ENCODE data around the gene CACNG6.

The CACNG6 gene

GRCh38 chr19:53989600-53990533, 1.6 kb upstream of the CACNG6 start:
- H3K4me3 ChIP-seq (ENCODE audit: low read length): no peak overlapping the region
- H3K36me3 ChIP-seq (ENCODE audit: control insufficient read depth, insufficient read depth, low read length): no peaks in the 10 kb centered on the region
- H3K27me3 ChIP-seq (ENCODE audit: control insufficient read depth, insufficient read depth, low read length): peaks cover 40% of the 10 kb centered on the region
- peaks cover 3% of the 10 kb centered on the region for H3K4me1 ChIP-seq (ENCODE audit: control insufficient read depth, insufficient read depth, low read length)
- no peaks in the 10 kb centered on the region for H3K9me3 ChIP-seq (ENCODE audit: control insufficient read depth, low read length)
- no peak overlapping the region for H3K9ac ChIP-seq (ENCODE audit: low read length)

DNA sequence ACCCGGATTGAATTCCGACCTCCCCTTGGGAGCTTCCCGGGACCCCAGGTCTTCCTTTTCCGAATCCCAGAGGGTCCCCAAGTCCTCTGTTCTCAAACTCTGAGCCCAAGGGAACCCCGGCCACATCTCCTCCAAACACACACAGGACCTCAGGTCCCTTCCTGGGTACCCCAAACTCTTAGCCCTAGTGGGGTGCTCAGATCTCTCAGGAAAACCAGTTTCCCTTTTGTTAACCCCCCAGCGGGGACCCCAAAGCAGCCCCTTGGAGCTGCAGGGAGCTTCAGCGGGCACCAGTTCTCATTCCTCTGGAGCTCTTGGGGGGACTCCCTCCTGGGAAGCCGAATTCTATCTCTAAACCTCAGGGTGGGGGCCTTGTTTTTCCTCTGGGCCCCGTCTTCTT, 774 bp downstream of the CACNG6 start:
- no peak overlapping the region for H3K9ac ChIP-seq (ENCODE audit: low read length)
- no peaks in the 10 kb centered on the region for H3K36me3 ChIP-seq (ENCODE audit: control insufficient read depth, insufficient read depth, low read length)
- H3K4me1 ChIP-seq (ENCODE audit: control insufficient read depth, insufficient read depth, low read length): peaks cover 3% of the 10 kb centered on the region
- peaks cover 40% of the 10 kb centered on the region for H3K27me3 ChIP-seq (ENCODE audit: control insufficient read depth, insufficient read depth, low read length)
- H3K9me3 ChIP-seq (ENCODE audit: control insufficient read depth, low read length): no peaks in the 10 kb centered on the region
- H3K4me3 ChIP-seq (ENCODE audit: low read length): no peak overlapping the region

- Histone ChIP-seq H3K4me1 (ENCODE audit: control insufficient read depth, insufficient read depth, low read length) (peaks cover 3% of the 10 kb centered on the region), H3K9me3 (ENCODE audit: control insufficient read depth, low read length) (no peaks in the 10 kb centered on the region), H3K4me3 (ENCODE audit: low read length) (no peak overlapping the region), H3K36me3 (ENCODE audit: control insufficient read depth, insufficient read depth, low read length) (no peaks in the 10 kb centered on the region), H3K27me3 (ENCODE audit: control insufficient read depth, insufficient read depth, low read length) (peaks cover 41% of the 10 kb centered on the region), H3K9ac (ENCODE audit: low read length) (no peak overlapping the region)
Measured at GRCh38 chr19:53992815-53993214, 1.4 kb downstream of the CACNG6 start.

DNA sequence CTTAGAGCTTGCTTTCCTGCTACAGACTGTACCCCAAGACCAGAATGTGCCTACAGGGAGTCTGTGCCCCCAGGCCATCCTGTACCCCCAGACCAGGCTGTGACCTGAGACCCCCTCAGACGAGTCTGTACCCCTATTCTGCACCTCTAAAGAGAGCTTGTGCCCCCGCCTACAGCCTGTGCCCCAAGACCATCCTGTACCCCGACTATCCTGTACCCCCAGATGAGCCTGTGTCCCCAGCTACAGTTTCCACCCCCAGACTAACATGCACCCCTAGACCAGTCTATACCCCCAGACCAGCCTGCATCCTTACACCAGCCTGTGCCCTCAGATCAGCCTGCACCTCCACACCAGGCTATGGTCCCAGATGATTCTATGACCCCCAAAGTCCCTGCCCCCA, 2.0 kb downstream of the CACNG6 start:
- Histone ChIP-seq H3K4me1 (ENCODE audit: control insufficient read depth, insufficient read depth, low read length) (peaks cover 3% of the 10 kb centered on the region), H3K27me3 (ENCODE audit: control insufficient read depth, insufficient read depth, low read length) (peaks cover 44% of the 10 kb centered on the region), H3K4me3 (ENCODE audit: low read length) (no peak overlapping the region), H3K9me3 (ENCODE audit: control insufficient read depth, low read length) (no peaks in the 10 kb centered on the region), H3K36me3 (ENCODE audit: control insufficient read depth, insufficient read depth, low read length) (no peaks in the 10 kb centered on the region), H3K9ac (ENCODE audit: low read length) (no peak overlapping the region)

- Histone ChIP-seq H3K9me3 (ENCODE audit: control insufficient read depth, low read length) (no peaks in the 10 kb centered on the region), H3K4me3 (ENCODE audit: low read length) (no peak overlapping the region), H3K4me1 (ENCODE audit: control insufficient read depth, insufficient read depth, low read length) (peaks cover 3% of the 10 kb centered on the region), H3K27me3 (ENCODE audit: control insufficient read depth, insufficient read depth, low read length) (peaks cover 48% of the 10 kb centered on the region), H3K36me3 (ENCODE audit: control insufficient read depth, insufficient read depth, low read length) (no peaks in the 10 kb centered on the region), H3K9ac (ENCODE audit: low read length) (no peak overlapping the region)
Measured at GRCh38 chr19:53994811-53995210, 3.4 kb downstream of the CACNG6 start.

DNA sequence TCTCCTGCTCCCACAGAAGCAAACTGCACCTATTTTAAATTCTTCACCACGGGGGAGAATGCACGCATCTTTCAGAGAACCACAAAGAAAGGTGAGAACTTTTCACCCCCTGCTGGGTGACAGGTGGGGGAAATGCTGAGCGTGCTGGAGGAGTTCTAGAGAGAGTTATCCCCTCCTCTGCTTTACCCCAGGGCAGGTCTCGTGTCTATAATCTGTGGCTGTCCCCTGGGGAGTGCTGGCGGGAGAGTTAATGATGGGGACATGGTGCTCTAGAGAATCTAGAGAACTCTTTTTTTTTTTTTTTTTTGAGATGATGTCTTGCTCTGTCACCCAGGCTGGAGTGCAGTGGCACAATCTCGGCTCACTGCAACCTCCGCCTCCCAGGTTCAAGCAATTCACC, 6.8 kb downstream of the CACNG6 start:
- H3K4me1 ChIP-seq (ENCODE audit: control insufficient read depth, insufficient read depth, low read length): no peaks in the 10 kb centered on the region
- H3K4me3 ChIP-seq (ENCODE audit: low read length): no peak overlapping the region
- H3K9me3 ChIP-seq (ENCODE audit: control insufficient read depth, low read length): no peaks in the 10 kb centered on the region
- H3K9ac ChIP-seq (ENCODE audit: low read length): no peak overlapping the region
- H3K27me3 ChIP-seq (ENCODE audit: control insufficient read depth, insufficient read depth, low read length): peaks cover 38% of the 10 kb centered on the region
- H3K36me3 ChIP-seq (ENCODE audit: control insufficient read depth, insufficient read depth, low read length): no peaks in the 10 kb centered on the region

- no peaks in the 10 kb centered on the region for H3K9me3 ChIP-seq (ENCODE audit: control insufficient read depth, low read length)
Measured at GRCh38 chr19:53999694-54000093, 8.3 kb downstream of the CACNG6 start.

DNA sequence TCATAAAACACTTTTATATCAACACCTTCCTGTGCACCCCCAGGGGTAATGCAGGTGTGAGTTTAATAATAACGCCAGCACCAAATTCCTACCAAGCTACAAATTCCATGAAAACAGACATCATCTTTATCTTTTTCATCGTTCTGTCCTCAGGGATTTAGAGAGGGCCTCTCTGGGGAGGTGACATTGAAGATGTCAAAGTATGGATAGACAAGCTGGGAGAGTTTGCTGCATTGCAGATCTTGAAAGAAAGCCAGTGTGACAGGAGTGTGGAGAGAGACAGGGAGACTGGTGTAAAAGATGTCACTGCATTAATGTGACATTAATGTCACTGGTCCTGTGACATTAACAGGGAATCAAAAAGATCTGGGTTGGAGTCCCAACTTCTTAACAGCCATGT, 10.1 kb downstream of the CACNG6 start:
- Histone ChIP-seq H3K27me3 (ENCODE audit: control insufficient read depth, insufficient read depth, low read length) (peaks cover 23% of the 10 kb centered on the region), H3K9ac (ENCODE audit: low read length) (no peak overlapping the region), H3K4me3 (ENCODE audit: low read length) (no peak overlapping the region), H3K9me3 (ENCODE audit: control insufficient read depth, low read length) (no peaks in the 10 kb centered on the region), H3K4me1 (ENCODE audit: control insufficient read depth, insufficient read depth, low read length) (no peaks in the 10 kb centered on the region), H3K36me3 (ENCODE audit: control insufficient read depth, insufficient read depth, low read length) (no peaks in the 10 kb centered on the region)

More at GRCh38 chr19:53999694-54000093, 8.3 kb downstream of the CACNG6 start:
- H3K4me1 ChIP-seq (ENCODE audit: control insufficient read depth, insufficient read depth, low read length): no peaks in the 10 kb centered on the region
- no peaks in the 10 kb centered on the region for H3K36me3 ChIP-seq (ENCODE audit: control insufficient read depth, insufficient read depth, low read length)
- no peak overlapping the region for H3K4me3 ChIP-seq (ENCODE audit: low read length)
- H3K9ac ChIP-seq (ENCODE audit: low read length): no peak overlapping the region
- H3K27me3 ChIP-seq (ENCODE audit: control insufficient read depth, insufficient read depth, low read length): peaks cover 23% of the 10 kb centered on the region

DNA sequence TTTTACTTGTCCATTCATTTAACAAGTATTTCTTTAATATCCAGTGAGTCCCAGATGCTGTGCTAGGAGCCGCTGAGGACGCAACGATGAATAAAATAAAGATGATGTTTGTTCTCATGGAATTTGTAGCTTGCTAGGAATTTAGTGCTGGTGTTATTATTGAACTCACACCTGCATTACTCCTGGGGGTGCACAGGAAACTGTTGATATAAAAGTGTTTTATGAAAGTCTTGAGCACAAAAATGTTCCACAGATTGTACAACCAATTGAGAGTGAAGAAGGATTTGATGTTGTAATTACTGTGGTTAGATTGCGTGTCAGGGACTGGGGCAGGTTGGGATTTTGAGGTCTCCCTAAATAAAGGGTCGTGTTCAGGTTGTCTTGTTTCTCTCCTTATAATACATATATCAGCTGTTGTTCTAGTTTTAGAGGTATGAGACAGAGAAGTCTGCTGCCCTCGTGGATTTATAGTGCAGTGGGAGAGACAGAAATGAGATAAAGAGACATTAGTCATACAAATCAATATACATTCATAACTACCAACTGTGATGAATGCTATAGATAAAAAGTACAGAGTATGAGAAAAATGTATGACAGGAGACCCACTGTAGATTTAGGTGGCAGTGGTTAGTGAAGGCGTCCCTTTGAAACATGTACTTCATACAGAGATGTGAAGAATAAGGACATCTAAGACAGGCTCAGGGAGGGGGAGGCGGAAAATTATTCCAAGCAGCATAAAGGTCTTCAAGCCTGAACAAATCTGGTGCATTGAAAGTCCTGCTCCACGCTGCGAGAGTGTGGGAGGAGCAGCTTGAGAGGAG, 11.3 kb downstream of the CACNG6 start:
- Histone ChIP-seq H3K9me3 (ENCODE audit: control insufficient read depth, low read length) (no peaks in the 10 kb centered on the region), H3K36me3 (ENCODE audit: control insufficient read depth, insufficient read depth, low read length) (no peaks in the 10 kb centered on the region), H3K9ac (ENCODE audit: low read length) (no peak overlapping the region), H3K4me3 (ENCODE audit: low read length) (no peak overlapping the region), H3K4me1 (ENCODE audit: control insufficient read depth, insufficient read depth, low read length) (no peaks in the 10 kb centered on the region), H3K27me3 (ENCODE audit: control insufficient read depth, insufficient read depth, low read length) (peaks cover 23% of the 10 kb centered on the region)

DNA sequence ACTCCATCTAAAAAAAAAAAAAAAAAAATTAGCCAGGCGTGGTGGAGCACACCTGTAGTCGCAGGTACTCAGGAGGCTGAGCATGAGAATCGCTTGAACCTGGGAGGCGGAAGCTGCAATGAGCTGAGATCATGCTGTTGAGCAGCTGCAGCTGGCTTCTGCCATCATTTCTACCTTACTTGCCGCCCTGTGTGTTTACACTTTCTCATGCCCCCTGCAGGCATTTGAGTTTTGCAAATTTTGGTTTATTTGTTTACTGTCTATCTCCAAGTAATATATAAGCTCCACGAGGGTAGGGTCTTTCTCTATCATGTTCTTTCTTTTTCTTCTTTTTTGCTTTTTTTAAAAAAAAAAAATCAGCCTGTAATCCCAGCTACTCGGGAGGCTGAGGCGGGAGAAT, 18.0 kb downstream of the CACNG6 start:
- Histone ChIP-seq H3K9me3 (ENCODE audit: control insufficient read depth, low read length) (no peaks in the 10 kb centered on the region), H3K27me3 (ENCODE audit: control insufficient read depth, insufficient read depth, low read length) (no peaks in the 10 kb centered on the region), H3K4me3 (ENCODE audit: low read length) (no peak overlapping the region), H3K4me1 (ENCODE audit: control insufficient read depth, insufficient read depth, low read length) (no peaks in the 10 kb centered on the region), H3K36me3 (ENCODE audit: control insufficient read depth, insufficient read depth, low read length) (no peaks in the 10 kb centered on the region), H3K9ac (ENCODE audit: low read length) (no peak overlapping the region)

DNA sequence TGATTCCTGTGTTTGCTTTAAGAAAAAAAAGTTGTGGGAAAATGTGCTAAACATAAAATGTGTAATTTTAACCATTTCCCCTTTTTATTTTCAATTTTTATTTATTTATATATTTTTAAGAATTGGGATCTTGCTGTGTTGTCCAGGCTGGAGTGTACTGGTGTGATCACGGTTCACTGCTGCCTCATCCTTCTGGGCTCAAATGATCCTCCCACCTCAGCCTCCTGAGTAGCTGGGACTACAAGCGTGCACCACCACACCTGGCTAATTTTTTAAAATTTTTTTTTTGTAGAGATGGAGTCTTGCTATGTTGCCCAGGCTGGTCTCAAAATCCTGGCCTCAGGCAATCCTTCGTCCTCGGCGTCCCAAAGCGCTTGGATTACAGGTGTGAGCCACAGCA, 19.0 kb downstream of the CACNG6 start:
- Histone ChIP-seq H3K9ac (ENCODE audit: low read length) (no peak overlapping the region), H3K27me3 (ENCODE audit: control insufficient read depth, insufficient read depth, low read length) (no peaks in the 10 kb centered on the region), H3K4me1 (ENCODE audit: control insufficient read depth, insufficient read depth, low read length) (no peaks in the 10 kb centered on the region), H3K36me3 (ENCODE audit: control insufficient read depth, insufficient read depth, low read length) (no peaks in the 10 kb centered on the region), H3K9me3 (ENCODE audit: control insufficient read depth, low read length) (no peaks in the 10 kb centered on the region), H3K4me3 (ENCODE audit: low read length) (no peak overlapping the region)
